Epithelial cell of proximal tubule (primary cell): ENCODE measurements around the gene C1QTNF12. TPM values are rescaled to one million over a fixed set of nuclear protein-coding genes. Genes with fewer than 3 reads are reported as not detected.

Experiments used
- DNase-seq: peaks from one replicate; pipeline ENCODE4 v3.0.0-alpha.2; 2011; ENCODE audit warnings: low read depth
- H3K4me3 ChIP-seq: 2 replicates; pipeline ENCODE4 v1.5.1; 2011; ENCODE audit warnings: low read depth, mild to moderate bottlenecking, low read length
- CTCF ChIP-seq: conservative IDR thresholded peaks from 2 replicates; pipeline ENCODE4 v1.5.1; 2012; ENCODE audit warnings: low read depth, mild to moderate bottlenecking, low read length
- total RNA-seq: library from RNA; depleted of rRNA; stranded (reverse); fragments of >200 nt; gene quantifications from 2 replicates; pipeline ENCODE4 v1.2.3, GENCODE V29; 2015

Gene C1QTNF12
- total RNA-seq, 1 donor from 2014 or later, result 5.1 TPM

GRCh38 chr1:1240348-1240732, 6.2 kb downstream of the C1QTNF12 start:
- no peak overlapping the region for H3K4me3 ChIP-seq
- DNase-seq, result no peak
- no peak for TF ChIP-seq CTCF

- H3K4me3 ChIP-seq, result no peak overlapping the region
- DNase-seq, result no peak
- no peak for TF ChIP-seq CTCF
Observed at GRCh38 chr1:1239614-1240347, 6.7 kb downstream of the C1QTNF12 start.

- H3K4me3 ChIP-seq, result no peak overlapping the region
- no peak for DNase-seq
- no peak for TF ChIP-seq CTCF
Observed at GRCh38 chr1:1239227-1239613, 7.3 kb downstream of the C1QTNF12 start.

GRCh38 chr1:1238702-1239178, 7.8 kb downstream of the C1QTNF12 start:
- H3K4me3 ChIP-seq, result no peak overlapping the region
- TF ChIP-seq CTCF, result no peak
- DNase-seq, result no peak

GRCh38 chr1:1237874-1238701, 8.4 kb downstream of the C1QTNF12 start:
- no peak for DNase-seq
- H3K4me3 ChIP-seq, result no peak overlapping the region
- no peak for TF ChIP-seq CTCF

- H3K4me3 ChIP-seq, result no peak overlapping the region
Observed at GRCh38 chr1:1236945-1237873, 9.3 kb downstream of the C1QTNF12 start.

More at GRCh38 chr1:1236945-1237873, 9.3 kb downstream of the C1QTNF12 start:
- TF ChIP-seq CTCF, result no peak
- DNase-seq, result no peak
